WERI-Rb-1 (cell line): ENCODE results near the gene RNF126.

ENCODE experiments used
- DNase-seq: peaks from one replicate; pipeline ENCODE4 v3.0.0-alpha.2; 2020
- H3K27ac ChIP-seq: fragments of 250-450 bp; sonication (Bioruptor Pico); 2 replicates; pipeline ENCODE4 v1.5.1; 2020; ENCODE audit warnings: mild to moderate bottlenecking, moderate library complexity
- H3K27me3 ChIP-seq: fragments of 250-450 bp; sonication (Bioruptor Pico); 2 replicates; pipeline ENCODE4 v1.5.1; 2021; ENCODE audit warnings: mild to moderate bottlenecking, low read depth, moderate library complexity; ENCODE audit not compliant: insufficient read depth, severe bottlenecking
- H3K36me3 ChIP-seq: fragments of 250-450 bp; sonication (Bioruptor Pico); 2 replicates; pipeline ENCODE4 v1.5.1; 2020; ENCODE audit warnings: mild to moderate bottlenecking, moderate library complexity
- H3K4me3 ChIP-seq: 2 replicates; pipeline ENCODE4 v1.5.1; 2011; ENCODE audit warnings: low read depth, mild to moderate bottlenecking, control low read depth, low read length
- H3K9me3 ChIP-seq: fragments of 250-450 bp; sonication (Bioruptor Pico); 2 replicates; pipeline ENCODE4 v1.5.1; 2021; ENCODE audit warnings: mild to moderate bottlenecking, moderate library complexity; ENCODE audit not compliant: severe bottlenecking
- TF ChIP-seq, protein P1 (sequence below): IDR thresholded peaks from 2 replicates; pipeline ENCODE4 v1.5.1; 2011; ENCODE audit warnings: low read depth, mild to moderate bottlenecking, control low read depth, inconsistent platforms, low read length

RNF126 gene

DNA sequence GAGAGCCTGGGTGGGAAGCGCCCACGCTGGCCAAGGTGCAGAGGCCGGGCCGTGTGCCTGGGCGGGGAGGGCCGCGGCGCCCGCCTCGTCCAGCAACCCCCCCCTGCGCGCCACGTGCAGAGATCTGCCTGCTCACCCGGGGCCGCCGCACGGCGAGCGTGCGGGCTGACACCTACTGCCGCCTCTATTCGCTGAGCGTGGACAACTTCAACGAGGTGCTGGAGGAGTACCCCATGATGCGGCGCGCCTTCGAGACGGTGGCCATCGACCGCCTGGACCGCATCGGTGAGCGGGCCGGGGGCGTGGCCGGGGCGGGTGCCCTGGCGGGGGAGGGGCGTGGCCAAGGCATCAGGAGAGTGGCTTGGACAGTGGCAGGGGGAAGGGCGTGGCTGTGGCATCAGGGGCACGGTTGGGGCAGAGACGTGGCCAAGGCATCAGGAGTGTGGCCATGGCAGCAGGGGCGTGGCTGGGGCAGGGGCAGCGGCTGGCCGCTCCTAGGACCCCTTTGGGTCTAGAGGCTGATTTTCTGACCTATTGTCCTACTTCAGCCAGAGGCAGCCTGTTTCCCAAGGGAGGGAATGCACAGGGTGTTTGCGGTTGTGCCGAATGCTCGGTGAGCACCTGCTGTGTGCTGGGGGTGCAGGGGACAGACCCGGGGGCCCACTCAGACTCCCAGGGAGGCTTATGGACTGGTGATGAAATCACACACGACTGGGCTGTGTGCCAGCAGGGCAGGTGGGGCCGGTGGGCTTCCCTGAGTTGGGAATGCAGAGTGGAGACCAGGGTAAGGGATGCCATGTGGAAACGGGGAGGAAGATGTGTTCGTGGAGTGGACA, 49.1 kb downstream of the RNF126 start:
- Histone ChIP-seq H3K27me3 (no peaks in the 10 kb centered on the region), H3K27ac (no peak overlapping the region), H3K36me3 (peaks cover 33% of the 10 kb centered on the region), H3K9me3 (no peaks in the 10 kb centered on the region), H3K4me3 (no peak overlapping the region)
- DNase-seq = no peak
- TF ChIP-seq, protein P1, sequence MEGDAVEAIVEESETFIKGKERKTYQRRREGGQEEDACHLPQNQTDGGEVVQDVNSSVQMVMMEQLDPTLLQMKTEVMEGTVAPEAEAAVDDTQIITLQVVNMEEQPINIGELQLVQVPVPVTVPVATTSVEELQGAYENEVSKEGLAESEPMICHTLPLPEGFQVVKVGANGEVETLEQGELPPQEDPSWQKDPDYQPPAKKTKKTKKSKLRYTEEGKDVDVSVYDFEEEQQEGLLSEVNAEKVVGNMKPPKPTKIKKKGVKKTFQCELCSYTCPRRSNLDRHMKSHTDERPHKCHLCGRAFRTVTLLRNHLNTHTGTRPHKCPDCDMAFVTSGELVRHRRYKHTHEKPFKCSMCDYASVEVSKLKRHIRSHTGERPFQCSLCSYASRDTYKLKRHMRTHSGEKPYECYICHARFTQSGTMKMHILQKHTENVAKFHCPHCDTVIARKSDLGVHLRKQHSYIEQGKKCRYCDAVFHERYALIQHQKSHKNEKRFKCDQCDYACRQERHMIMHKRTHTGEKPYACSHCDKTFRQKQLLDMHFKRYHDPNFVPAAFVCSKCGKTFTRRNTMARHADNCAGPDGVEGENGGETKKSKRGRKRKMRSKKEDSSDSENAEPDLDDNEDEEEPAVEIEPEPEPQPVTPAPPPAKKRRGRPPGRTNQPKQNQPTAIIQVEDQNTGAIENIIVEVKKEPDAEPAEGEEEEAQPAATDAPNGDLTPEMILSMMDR = no peak

DNA sequence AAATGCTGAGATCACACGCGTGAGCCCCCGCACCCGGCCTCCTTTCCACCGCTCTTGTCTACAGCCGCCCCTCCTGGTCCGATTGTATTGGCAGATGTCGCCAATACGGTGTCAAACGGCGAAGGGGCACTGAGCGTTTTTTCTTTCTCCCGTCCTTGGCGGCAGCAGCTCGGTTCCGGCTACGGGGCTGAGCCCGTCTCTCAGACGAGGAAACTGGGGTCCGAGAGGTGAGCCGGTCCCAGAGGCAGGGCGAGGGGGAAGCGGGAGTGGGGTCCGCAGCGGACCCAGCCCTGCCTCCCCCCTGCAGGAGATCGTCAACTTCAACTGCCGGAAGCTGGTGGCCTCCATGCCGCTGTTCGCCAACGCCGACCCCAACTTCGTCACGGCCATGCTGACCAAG, 50.1 kb downstream of the RNF126 start:
- DNase-seq = no peak
- peaks cover 23% of the 10 kb centered on the region for H3K36me3 ChIP-seq
- TF ChIP-seq, protein P1 = no peak
- no peaks in the 10 kb centered on the region for H3K27me3 ChIP-seq
- no peak overlapping the region for H3K4me3 ChIP-seq
- H3K9me3 ChIP-seq = no peaks in the 10 kb centered on the region
- no peak overlapping the region for H3K27ac ChIP-seq

DNA sequence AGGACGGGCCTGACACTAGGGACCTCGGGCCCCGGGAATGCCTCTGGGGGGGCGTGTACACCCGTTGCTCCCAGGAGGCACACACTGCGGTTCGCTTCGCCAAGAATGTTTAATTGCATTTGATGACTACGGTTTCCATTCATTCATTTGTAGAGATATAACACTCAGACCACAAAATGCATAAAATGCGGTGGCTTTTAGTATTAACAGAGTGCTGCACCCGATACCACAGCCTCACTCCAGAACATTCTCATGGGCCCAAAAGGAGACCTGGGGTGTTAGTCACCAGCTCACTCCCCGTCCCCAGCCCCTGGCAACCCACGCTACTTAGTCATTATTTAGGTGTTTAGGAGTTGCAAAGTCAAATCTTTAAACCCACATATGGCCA, 51.5 kb downstream of the RNF126 start:
- TF ChIP-seq, protein P1 = no peak
- Histone ChIP-seq H3K27me3 (no peaks in the 10 kb centered on the region), H3K36me3 (peaks cover 23% of the 10 kb centered on the region), H3K9me3 (no peaks in the 10 kb centered on the region), H3K27ac (peak overlapping the region; percentile 91), H3K4me3 (peak overlapping the region; percentile 15)
- peak; percentile 38 for DNase-seq

DNA sequence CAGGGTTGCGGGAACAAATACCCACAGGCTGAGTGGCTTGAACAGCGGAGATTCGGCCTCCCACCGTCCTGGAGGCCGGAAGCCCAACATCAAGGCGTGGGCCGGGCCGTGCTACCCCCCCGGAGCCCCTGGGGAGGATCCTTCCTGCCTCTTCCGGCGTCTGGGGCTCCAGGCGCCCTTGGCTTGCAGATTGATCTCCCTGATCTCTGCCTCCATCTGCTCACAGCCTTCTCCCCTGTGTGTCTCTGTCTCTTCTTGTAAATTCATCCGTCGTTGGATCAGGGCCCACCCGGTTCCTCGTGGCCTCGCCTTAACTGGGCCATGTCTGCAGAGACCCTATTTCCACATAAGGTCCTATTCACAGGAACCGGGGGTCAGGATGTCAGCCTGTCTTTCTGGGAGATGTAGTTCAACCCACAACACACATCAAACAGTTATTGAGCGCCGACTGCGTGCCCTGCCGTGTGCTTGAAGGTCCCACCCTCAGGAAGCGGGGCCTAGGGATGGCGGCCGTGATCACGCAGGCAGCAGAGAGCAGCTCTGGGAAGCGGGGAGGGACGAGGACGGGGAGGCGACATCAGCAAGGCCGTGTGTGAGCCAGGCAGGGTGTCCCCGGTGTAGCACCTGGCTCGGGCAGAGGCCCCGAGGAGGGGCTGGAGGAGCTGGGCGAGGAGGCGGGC, 52.1 kb downstream of the RNF126 start:
- Histone ChIP-seq H3K9me3 (no peaks in the 10 kb centered on the region), H3K27me3 (no peaks in the 10 kb centered on the region), H3K4me3 (peak overlapping the region; percentile 15), H3K27ac (peak overlapping the region; percentile 91), H3K36me3 (peaks cover 23% of the 10 kb centered on the region)
- DNase-seq = peak; percentile 90
- TF ChIP-seq, protein P1 = no peak

DNA sequence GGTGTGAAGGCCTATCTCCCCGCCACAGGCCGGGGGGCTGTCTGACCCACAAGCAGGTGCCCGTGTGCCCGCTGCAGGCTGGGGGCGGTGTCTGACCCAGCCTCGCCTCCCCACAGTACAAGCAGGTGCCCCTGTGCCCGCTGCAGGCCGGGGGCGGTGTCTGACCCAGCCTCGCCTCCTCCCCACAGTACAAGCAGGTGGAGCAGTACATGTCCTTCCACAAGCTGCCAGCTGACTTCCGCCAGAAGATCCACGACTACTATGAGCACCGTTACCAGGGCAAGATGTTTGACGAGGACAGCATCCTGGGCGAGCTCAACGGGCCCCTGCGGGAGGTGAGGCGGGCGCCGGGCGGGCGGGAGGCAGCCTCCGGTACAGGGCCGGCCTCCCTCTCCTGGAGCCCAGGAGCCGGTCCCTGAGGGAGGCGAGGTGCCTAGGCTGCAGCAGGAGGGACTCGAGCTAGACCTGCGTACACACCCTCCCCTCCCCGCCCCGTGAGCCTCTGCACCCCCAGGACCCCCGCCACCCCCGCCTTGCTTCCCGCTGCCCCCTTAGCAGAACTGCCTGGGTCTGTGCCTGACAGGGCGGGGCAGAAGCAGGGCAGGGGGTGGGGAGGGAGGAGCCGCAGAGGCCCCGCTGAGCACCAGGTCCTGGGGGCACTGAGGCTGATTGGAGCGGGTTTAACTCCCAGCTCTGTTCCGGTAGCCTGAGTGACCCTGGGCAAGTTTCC, 52.8 kb downstream of the RNF126 start:
- Histone ChIP-seq H3K27me3 (no peaks in the 10 kb centered on the region), H3K27ac (peak overlapping the region; percentile 91), H3K36me3 (peaks cover 18% of the 10 kb centered on the region), H3K9me3 (no peaks in the 10 kb centered on the region), H3K4me3 (peak overlapping the region; percentile 15)
- no peak for DNase-seq
- TF ChIP-seq, protein P1 = no peak
